ENCODE results near the gene XKR8. TPM values are rescaled to one million over a fixed set of nuclear protein-coding genes. Genes with fewer than 3 reads are reported as not detected.

Gene XKR8
- total and polyA plus RNA-seq, 2 of the 13 experiments (the other 11 are each of a cell fraction or from before 2014, with no cell fraction given): 5.4 to 6.3 TPM

DNA sequence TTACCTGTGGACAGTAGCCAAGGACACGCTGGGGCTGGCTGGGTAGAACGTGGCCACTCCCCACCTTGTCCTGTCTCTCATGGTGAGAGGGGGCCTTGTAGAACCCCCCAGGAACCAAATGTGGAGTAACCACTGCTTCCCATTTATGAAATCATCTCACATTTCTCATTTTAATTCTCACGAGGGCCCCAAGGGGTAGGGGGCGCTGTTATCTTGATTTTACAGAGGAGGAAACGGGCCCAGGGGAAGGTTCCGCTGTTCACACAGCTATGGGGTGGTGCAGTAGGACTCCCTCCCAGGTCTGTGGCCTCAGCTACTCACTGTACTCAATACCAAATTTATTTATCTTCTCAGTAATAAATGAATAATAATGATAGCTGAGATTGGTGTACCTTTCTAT lies 19.5 kb upstream of the XKR8 start (continued):
- TF ChIP-seq, protein P1, sequence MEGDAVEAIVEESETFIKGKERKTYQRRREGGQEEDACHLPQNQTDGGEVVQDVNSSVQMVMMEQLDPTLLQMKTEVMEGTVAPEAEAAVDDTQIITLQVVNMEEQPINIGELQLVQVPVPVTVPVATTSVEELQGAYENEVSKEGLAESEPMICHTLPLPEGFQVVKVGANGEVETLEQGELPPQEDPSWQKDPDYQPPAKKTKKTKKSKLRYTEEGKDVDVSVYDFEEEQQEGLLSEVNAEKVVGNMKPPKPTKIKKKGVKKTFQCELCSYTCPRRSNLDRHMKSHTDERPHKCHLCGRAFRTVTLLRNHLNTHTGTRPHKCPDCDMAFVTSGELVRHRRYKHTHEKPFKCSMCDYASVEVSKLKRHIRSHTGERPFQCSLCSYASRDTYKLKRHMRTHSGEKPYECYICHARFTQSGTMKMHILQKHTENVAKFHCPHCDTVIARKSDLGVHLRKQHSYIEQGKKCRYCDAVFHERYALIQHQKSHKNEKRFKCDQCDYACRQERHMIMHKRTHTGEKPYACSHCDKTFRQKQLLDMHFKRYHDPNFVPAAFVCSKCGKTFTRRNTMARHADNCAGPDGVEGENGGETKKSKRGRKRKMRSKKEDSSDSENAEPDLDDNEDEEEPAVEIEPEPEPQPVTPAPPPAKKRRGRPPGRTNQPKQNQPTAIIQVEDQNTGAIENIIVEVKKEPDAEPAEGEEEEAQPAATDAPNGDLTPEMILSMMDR (CRISPR knock-in tag; IDR thresholded peaks at IDR 0.05): peak; percentile 63
- no peak for TF ChIP-seq MYNN (CRISPR knock-in tag; IDR thresholded peaks at IDR 0.05; ENCODE audit: low read depth)
- no peak for TF ChIP-seq NAIF1 (CRISPR knock-in tag; IDR thresholded peaks at IDR 0.05; ENCODE audit: borderline replicate concordance)
- no peak for TF ChIP-seq PATZ1 (CRISPR knock-in tag; IDR thresholded peaks at IDR 0.05)
- TF ChIP-seq SAFB2 (CRISPR knock-in tag; IDR thresholded peaks at IDR 0.05; ENCODE audit: borderline replicate concordance, low read depth): no peak
- no peak for TF ChIP-seq FOXP1 (IDR thresholded peaks at IDR 0.05)
- TF ChIP-seq FOXP1 (CRISPR knock-in tag; IDR thresholded peaks at IDR 0.05): no peak
- no peak for TF ChIP-seq ZNF234 (CRISPR knock-in tag; conservative IDR thresholded peaks at IDR 0.05)
- no peak for TF ChIP-seq PCBP2 (optimal IDR thresholded peaks at IDR 0.05; ENCODE audit: low read depth, low read length, poor library complexity, severe bottlenecking)
- no peak for TF ChIP-seq ZNF746 (CRISPR knock-in tag; IDR thresholded peaks at IDR 0.05)
- TF ChIP-seq, protein P2, sequence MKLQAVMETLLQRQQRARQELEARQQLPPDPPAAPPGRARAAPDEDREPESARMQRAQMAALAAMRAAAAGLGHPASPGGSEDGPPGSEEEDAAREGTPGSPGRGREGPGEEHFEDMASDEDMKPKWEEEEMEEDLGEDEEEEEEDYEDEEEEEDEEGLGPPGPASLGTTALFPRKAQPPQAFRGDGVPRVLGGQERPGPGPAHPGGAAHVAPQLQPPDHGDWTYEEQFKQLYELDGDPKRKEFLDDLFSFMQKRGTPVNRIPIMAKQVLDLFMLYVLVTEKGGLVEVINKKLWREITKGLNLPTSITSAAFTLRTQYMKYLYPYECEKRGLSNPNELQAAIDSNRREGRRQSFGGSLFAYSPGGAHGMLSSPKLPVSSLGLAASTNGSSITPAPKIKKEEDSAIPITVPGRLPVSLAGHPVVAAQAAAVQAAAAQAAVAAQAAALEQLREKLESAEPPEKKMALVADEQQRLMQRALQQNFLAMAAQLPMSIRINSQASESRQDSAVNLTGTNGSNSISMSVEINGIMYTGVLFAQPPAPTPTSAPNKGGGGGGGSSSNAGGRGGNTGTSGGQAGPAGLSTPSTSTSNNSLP (IDR thresholded peaks at IDR 0.05; ENCODE audit: low read depth, low read length): peak; percentile 37; the same call in 1 of the 2 replicates
- no peak for TF ChIP-seq ZBTB43 (CRISPR knock-in tag; conservative IDR thresholded peaks at IDR 0.05)

Data from HepG2 (cell line).